ENCODE measurements around the gene TCEANC2.

Gene TCEANC2

GRCh38 chr1:54153535-54154439, 100.4 kb downstream of the TCEANC2 start:
- Histone ChIP-seq H3K4me3 (IDR thresholded peaks at IDR 0.05; ENCODE audit: insufficient read depth, low read depth, low read length) (no peak overlapping the region), H3K27me3 (ENCODE audit: insufficient read depth, low read depth) (no peaks in the 10 kb centered on the region), H3K4me2 (no peak overlapping the region), H3K79me2 (ENCODE audit: insufficient read depth, low read depth) (no peaks in the 10 kb centered on the region), H3K36me3 (ENCODE audit: insufficient read depth) (no peaks in the 10 kb centered on the region), H2AFZ (ENCODE audit: low read depth) (no peak overlapping the region), H3K9ac (no peak overlapping the region), H3K27ac (no peak overlapping the region), H4K20me1 (ENCODE audit: insufficient read depth) (no peaks in the 10 kb centered on the region), H3K4me1 (ENCODE audit: low read depth, poor library complexity, severe bottlenecking) (no peaks in the 10 kb centered on the region)
- no peak for TF ChIP-seq CTCF (conservative IDR thresholded peaks at IDR 0.05; ENCODE audit: low read depth, low read length)
